A673 (cell line): Measurements from ENCODE around the gene C8A.

Source experiments
- EZH2 ChIP-seq: fragments of 200-600 bp; sonication (generic); IDR thresholded peaks from 2 replicates; pipeline ENCODE4 v1.6.1; 2017; ENCODE audit warnings: borderline replicate concordance, low read depth, mild to moderate bottlenecking, mixed read lengths, antibody characterized with exemption, low read length; ENCODE audit not compliant: poor library complexity, severe bottlenecking
- TF ChIP-seq, protein P1 (sequence below): fragments of 300-800, 200-600 bp; sonication (generic); conservative IDR thresholded peaks from 2 replicates; pipeline ENCODE4 v1.5.1; 2017; ENCODE audit warnings: low read depth, mild to moderate bottlenecking, antibody characterized with exemption, low read length, moderate library complexity, mixed read lengths

DNA sequence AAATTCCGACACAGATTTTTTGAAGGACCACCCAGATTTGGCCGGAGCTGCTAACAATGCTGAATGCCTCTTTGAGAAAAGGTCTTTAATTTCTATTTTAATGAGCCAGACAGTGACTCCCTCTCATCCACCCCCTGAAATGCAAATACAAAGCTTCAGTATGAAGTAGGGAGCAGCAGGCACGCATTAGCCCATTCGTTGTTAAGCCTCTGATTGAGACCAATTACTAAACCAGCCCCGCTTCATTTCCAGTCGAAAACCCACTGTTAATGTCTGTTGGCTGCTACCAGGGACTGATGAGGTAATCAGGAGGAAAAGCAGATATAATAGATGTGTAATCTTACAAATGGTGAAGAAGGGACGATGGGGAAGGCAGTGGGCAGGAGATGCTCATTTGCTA is 4.8 kb upstream of the C8A start:
- TF ChIP-seq, protein P1, sequence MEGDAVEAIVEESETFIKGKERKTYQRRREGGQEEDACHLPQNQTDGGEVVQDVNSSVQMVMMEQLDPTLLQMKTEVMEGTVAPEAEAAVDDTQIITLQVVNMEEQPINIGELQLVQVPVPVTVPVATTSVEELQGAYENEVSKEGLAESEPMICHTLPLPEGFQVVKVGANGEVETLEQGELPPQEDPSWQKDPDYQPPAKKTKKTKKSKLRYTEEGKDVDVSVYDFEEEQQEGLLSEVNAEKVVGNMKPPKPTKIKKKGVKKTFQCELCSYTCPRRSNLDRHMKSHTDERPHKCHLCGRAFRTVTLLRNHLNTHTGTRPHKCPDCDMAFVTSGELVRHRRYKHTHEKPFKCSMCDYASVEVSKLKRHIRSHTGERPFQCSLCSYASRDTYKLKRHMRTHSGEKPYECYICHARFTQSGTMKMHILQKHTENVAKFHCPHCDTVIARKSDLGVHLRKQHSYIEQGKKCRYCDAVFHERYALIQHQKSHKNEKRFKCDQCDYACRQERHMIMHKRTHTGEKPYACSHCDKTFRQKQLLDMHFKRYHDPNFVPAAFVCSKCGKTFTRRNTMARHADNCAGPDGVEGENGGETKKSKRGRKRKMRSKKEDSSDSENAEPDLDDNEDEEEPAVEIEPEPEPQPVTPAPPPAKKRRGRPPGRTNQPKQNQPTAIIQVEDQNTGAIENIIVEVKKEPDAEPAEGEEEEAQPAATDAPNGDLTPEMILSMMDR = no peak
- TF ChIP-seq EZH2 = no peak
